GM19328 (cell line): ENCODE measurements around the gene SLC6A7.

Experiments used
- ATAC-seq: cut with Tn5 transposase; IDR thresholded peaks from one replicate; pipeline ENCODE4 v1.9.1; 2021; ENCODE audit warnings: mild to moderate bottlenecking, moderate library complexity; ENCODE audit not compliant: unreplicated experiment

SLC6A7 gene

GRCh38 chr5:150254774-150255173 is 64.9 kb downstream of the SLC6A7 start:
- ATAC-seq = no peak

DNA sequence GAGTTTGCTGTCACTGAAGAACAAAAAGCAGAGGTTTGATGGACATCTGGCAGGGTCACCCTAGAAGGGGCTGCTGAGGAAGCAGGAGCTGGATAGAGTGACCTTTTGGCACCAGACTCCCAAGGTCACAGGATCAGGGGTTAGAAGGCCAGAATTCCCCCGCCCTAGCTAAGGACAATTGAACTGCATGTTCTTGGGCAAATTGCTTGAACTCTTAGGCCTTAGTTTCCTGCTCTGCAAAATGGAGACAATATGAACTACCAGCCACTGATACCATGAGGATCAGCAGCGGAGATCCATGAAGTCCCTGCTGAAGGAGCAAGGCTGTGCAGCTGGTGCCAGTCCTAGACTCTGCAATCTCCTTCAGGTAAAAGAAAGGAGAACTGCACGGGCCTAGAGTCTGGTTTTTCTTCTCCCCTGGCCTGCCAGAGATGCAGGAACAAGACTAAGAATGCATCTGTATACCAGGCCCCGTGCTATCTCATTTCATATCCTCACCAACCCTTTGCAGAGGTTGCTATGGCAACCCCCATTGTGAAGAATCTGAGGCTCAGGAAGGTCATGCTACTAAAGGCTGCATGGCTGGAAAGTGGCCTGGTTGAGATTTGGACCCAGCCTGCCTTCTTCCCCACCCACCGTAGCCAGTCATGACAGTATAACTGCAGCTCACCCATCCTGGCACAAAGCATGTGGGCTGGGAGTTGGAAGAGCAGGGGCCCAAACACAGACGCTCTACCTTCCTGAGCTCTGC is 66.0 kb downstream of the SLC6A7 start:
- ATAC-seq = no peak

GRCh38 chr5:150256410-150257064 is 66.7 kb downstream of the SLC6A7 start:
- no peak for ATAC-seq

DNA sequence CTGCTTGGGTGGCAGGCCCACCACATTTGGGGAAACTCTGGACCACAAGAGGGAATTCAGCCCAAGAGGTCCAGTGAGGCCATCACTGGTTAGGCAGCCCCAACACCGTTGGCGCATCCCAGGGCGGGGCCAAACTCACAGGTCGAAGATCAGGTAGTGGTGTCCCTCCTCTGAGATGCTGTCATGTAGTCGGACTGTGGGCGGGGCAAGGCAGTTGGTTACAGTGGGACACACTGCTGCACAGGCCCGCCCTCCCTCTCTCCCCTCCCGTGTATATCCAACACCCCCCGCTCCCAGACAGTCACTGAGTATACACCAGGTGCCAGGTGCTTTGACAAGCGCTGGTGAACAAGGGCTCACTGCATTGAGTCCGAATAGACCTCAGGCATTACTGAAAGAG is 67.6 kb downstream of the SLC6A7 start:
- no peak for ATAC-seq

- ATAC-seq = no peak
Observed at GRCh38 chr5:150258130-150258529, 68.3 kb downstream of the SLC6A7 start.
